D721Med (cell line): Measurements from ENCODE around the gene FALEC.

Experiments used
- DNase-seq: peaks from one replicate; pipeline ENCODE4 v3.0.0; 2011; ENCODE audit warnings: low spot score; ENCODE audit not compliant: insufficient read length
- FAIRE-seq: peaks from 2 replicates; lab custom pipeline; 2011; peaks lifted over from hg19 to GRCh38; lab: Jason Lieb, UNC
- CTCF ChIP-seq: IDR thresholded peaks from 2 replicates; pipeline ENCODE4 v1.5.1; 2012; ENCODE audit warnings: mild to moderate bottlenecking, control low read depth; ENCODE audit not compliant: insufficient read depth; ENCODE audit errors: missing control alignments

Gene FALEC

GRCh38 chr1:150516616-150517015 lies 1.1 kb downstream of the FALEC start:
- DNase-seq (no peak), FAIRE-seq (no peak)
- TF ChIP-seq CTCF = no peak

- DNase-seq (no peak), FAIRE-seq (no peak)
- no peak for TF ChIP-seq CTCF
These were observed 5.8 kb downstream of the FALEC start for GRCh38 chr1:150521196-150521968.

GRCh38 chr1:150525348-150525747 lies 9.8 kb downstream of the FALEC start:
- FAIRE-seq = no peak
- TF ChIP-seq CTCF = no peak
- DNase-seq = no peak

DNA sequence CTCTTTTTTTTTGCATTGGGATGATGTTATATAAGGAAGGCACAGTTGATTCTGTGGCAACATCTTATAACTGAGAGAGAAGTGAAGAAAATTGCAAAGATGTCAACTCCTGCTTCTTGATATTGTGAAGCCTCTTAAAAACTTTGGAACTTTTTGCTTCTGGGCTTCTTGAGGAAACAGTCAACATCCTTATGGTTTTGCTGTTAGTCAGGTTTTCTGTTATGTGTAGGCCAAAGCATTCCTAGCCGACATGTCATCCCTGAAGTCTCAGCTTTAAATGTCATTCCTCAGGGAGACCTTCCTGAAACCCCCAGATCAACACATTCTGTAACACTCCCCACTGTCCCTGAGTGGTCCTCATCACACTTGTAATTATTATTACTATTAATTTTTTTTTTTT lies 12.6 kb downstream of the FALEC start:
- DNase-seq = no peak
- FAIRE-seq = no peak
- no peak for TF ChIP-seq CTCF

DNA sequence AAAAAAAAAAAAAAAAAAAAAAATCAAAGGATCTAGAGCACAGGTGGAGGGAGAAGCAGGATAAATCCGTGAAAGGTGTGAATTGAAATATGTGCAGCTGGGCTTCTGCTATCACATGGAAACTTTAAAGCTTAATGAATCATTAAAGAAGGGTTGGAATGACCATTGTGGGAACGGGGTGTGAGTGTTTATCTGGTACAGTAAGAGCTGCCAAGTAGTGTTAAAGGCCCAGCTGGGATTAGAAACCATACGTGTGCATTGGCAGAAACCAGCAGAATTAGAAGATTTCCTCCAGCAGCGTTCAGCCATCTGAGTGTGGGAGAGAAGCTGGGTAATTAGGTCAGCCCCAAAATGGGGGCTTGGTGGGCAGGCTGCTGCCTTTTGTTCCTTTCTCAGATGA lies 13.5 kb downstream of the FALEC start:
- TF ChIP-seq CTCF = no peak
- FAIRE-seq (no peak), DNase-seq (no peak)

DNA sequence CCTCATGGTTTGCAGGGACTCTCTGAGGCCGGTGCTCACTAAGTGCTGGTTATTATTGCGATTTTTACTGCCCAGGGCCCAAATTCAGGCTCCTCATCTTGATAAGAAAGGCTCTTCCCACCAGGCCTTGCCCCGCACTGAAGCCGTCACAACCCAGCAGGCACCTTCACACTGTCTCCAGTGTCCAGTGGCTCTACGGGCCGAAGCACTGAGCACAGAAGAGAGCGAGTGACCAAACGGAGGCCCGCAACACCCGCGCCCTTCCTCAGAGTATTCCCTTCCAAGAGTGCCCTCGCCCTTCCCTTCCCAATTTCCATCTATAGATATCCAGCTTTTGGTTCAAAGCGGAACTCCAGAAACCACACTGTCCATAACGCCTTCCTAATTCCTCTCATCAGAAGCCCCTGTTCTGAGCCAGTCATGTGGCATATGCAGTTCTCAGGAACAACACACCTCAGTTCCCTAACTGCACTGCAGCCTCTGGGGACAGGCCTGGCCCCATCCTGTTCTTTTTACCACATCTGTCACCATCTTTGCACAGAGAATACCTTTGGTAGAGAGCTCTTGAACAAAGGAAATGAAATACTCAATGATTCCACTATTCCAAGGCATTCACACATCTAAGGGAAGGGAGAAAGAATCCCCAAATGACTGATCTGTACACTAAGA lies 15.1 kb downstream of the FALEC start:
- no peak for DNase-seq
- no peak for FAIRE-seq
- TF ChIP-seq CTCF = no peak

DNA sequence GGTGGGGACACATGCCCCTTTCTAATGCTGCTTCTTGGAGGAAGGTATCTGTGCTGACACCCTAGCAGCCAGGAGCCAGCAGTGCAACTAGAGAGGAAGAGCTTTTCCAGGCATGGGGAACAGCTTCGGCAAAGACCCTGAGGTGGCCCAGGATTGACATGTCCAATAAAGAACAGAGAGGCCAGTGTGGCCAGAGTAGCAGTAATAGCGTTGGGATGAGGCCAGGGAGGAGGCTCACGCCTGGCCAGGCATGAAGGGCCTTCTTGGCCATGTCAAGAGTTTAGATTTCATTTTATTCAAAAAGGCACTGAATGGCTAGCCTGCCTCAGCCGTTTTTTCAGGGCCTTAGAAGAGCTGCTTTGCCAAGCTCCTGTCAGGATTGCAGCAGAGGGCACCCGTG lies 17.3 kb downstream of the FALEC start:
- DNase-seq (no peak), FAIRE-seq (no peak)
- no peak for TF ChIP-seq CTCF
